PC-9 (cell line): ENCODE data around the gene MMP24OS. TPM values are rescaled to one million over a fixed set of nuclear protein-coding genes. Genes with fewer than 3 reads are reported as not detected.

Experiments used
- BruUV-seq: library from RNA; stranded (reverse); fragments of 400-500 nt; replicated peaks from 2 replicates; lab custom pipeline; 2021; lab: Mats Ljungman, UMichigan
- CTCF ChIA-PET: fragments of 300-600 bp; sonication (Branson Sonifier 250); formaldehyde crosslinking; loops from one replicate; lab custom pipeline; 2022; ENCODE audit warnings: antibody characterized with exemption; lab: Charles Lee
- POLR2A ChIA-PET: fragments of 300-600 bp; sonication (Branson Sonifier 250); formaldehyde crosslinking; loops from one replicate; lab custom pipeline; 2022; ENCODE audit warnings: antibody characterized with exemption; ENCODE audit not compliant: unreplicated experiment; lab: Charles Lee
- DNase-seq, 2 experiments: peaks; one replicate each; pipeline versions ENCODE4 v3.0.0 to v3.0.0-alpha.2; 2015 to 2022; ENCODE audit warnings: mixed read lengths in 1 of 2
- H2AFZ ChIP-seq: fragments of 200-600 bp; sonication (generic); 2 replicates; pipeline ENCODE4 v1.8.1; 2017; ENCODE audit warnings: antibody characterized with exemption
- H3F3A ChIP-seq: fragments of 200-600 bp; sonication (generic); 2 replicates; pipeline ENCODE4 v1.8.1; 2017; ENCODE audit warnings: antibody characterized with exemption, mild to moderate bottlenecking, low read depth; ENCODE audit not compliant: insufficient read depth
- H3K27ac ChIP-seq: fragments of 200-600 bp; sonication (generic); 2 replicates; pipeline ENCODE4 v1.6.1; 2016; ENCODE audit warnings: mixed run types
- H3K27me3 ChIP-seq: fragments of 200-600 bp; sonication (generic); 2 replicates; pipeline ENCODE4 v1.6.1; 2016; ENCODE audit warnings: low read depth, mixed run types; ENCODE audit not compliant: insufficient read depth
- H3K36me3 ChIP-seq: fragments of 200-600 bp; sonication (generic); 2 replicates; pipeline ENCODE4 v1.6.1; 2016; ENCODE audit warnings: low read depth, mixed run types
- H3K4me1 ChIP-seq: fragments of 200-600 bp; sonication (generic); replicated peaks from 2 replicates; pipeline ENCODE4 v1.6.1; 2016; ENCODE audit warnings: mixed run types; ENCODE audit not compliant: insufficient read depth
- H3K4me2 ChIP-seq: fragments of 200-600 bp; sonication (generic); 2 replicates; pipeline ENCODE4 v1.6.1; 2017; ENCODE audit warnings: mixed run types
- H3K4me3 ChIP-seq: fragments of 200-600 bp; sonication (generic); 2 replicates; pipeline ENCODE4 v1.6.1; 2016; ENCODE audit warnings: mixed run types
- H3K79me2 ChIP-seq: fragments of 200-600 bp; sonication (generic); 2 replicates; pipeline ENCODE4 v1.6.1; 2017; ENCODE audit warnings: low read depth, mixed run types
- H3K9me2 ChIP-seq: fragments of 200-600 bp; sonication (generic); 2 replicates; pipeline ENCODE4 v1.8.1; 2017; ENCODE audit warnings: mild to moderate bottlenecking; ENCODE audit not compliant: insufficient read depth
- H3K9me3 ChIP-seq: fragments of 200-600 bp; sonication (generic); 2 replicates; pipeline ENCODE4 v1.8.1; 2016; ENCODE audit warnings: low read depth; ENCODE audit not compliant: insufficient read depth
- H4K20me1 ChIP-seq: fragments of 200-600 bp; sonication (generic); 2 replicates; pipeline ENCODE4 v1.8.1; 2017; ENCODE audit not compliant: insufficient read depth
- CTCF ChIP-seq: fragments of 200-600 bp; sonication (generic); conservative IDR thresholded peaks from 2 replicates; pipeline ENCODE4 v1.6.1; 2017; ENCODE audit warnings: mixed run types, antibody characterized with exemption, mild to moderate bottlenecking, moderate library complexity
- EZH2 ChIP-seq: fragments of 200-600 bp; sonication (generic); IDR thresholded peaks from 2 replicates; pipeline ENCODE4 v1.8.0; 2017; ENCODE audit warnings: antibody characterized with exemption, low read depth
- intact Hi-C: fragments of 100-400 bp; cut with micrococcal nuclease; formaldehyde crosslinking; loops from one replicate; pipeline ENCODE4 v1.10.0; 2022; ENCODE audit not compliant: unreplicated experiment
- total RNA-seq: library from RNA; stranded (reverse); gene quantifications from 2 replicates; pipeline ENCODE4 v1.2.3, GENCODE V29; 2021

MMP24OS gene
- total RNA-seq, 1 experiment from 2014 or later: 59.3 TPM

- Histone ChIP-seq H3K27me3 (no peaks in the 10 kb centered on the region), H3K79me2 (0 out of 2 replicates have a peak, but pooled peaks cover 4% of the 10 kb centered on the region), H2AFZ (no peak overlapping the region), H3K4me2 (peak overlapping the region; percentile 59), H3K9me2 (no peaks in the 10 kb centered on the region), H3K27ac (peak overlapping the region; percentile 97), H4K20me1 (no peaks in the 10 kb centered on the region), H3K4me3 (no peak overlapping the region), H3F3A (peaks cover 52% of the 10 kb centered on the region), H3K36me3 (no peaks in the 10 kb centered on the region), H3K9me3 (no peaks in the 10 kb centered on the region), H3K4me1 (peaks cover 68% of the 10 kb centered on the region)
- DNase-seq: peak; percentile 42 to 74
- intact Hi-C loops: no loop called here
- ChIA-PET POLR2A (interaction anchor here (0.7 kb wide), 1 partner anchor 33 kb away, joined by 3 read pairs; no protein-coding TSS in a partner anchor), CTCF (no interaction called here)
- TF ChIP-seq CTCF (no peak), EZH2 (no peak)
- BruUV-seq: no TSS peak
Measured at GRCh38 chr20:35311409-35311808, 33.5 kb upstream of the MMP24OS start.

GRCh38 chr20:35307666-35308653 lies 30.0 kb upstream of the MMP24OS start:
- peak overlapping the region; percentile 12; the same call in 1 of the 2 replicates for H3K4me2 ChIP-seq
- DNase-seq: peak in 1 of 2 experiments; percentile 66
- no peak for TF ChIP-seq CTCF
- no peak for TF ChIP-seq EZH2
- H4K20me1 ChIP-seq: no peaks in the 10 kb centered on the region
- peaks cover 64% of the 10 kb centered on the region for H3F3A ChIP-seq
- intact Hi-C loops: no loop called here
- H3K4me3 ChIP-seq: no peak overlapping the region
- H3K36me3 ChIP-seq: no peaks in the 10 kb centered on the region
- peak overlapping the region; percentile 92 for H3K27ac ChIP-seq
- H3K79me2 ChIP-seq: 0 out of 2 replicates have a peak, but pooled peaks cover 4% of the 10 kb centered on the region
- no peaks in the 10 kb centered on the region for H3K9me2 ChIP-seq
- H3K4me1 ChIP-seq: peaks cover 82% of the 10 kb centered on the region
- no peaks in the 10 kb centered on the region for H3K9me3 ChIP-seq
- POLR2A ChIA-PET: interaction anchor here (0.7 to 1.8 kb wide), 2 partner anchors 10 to 323 kb away, joined by 3 to 4 read pairs; no protein-coding TSS in a partner anchor
- CTCF ChIA-PET: interaction anchor here (0.6 to 4.6 kb wide), 3 partner anchors 10 to 1574 kb away, joined by 3 to 19 read pairs (median 6); no protein-coding TSS in a partner anchor
- H3K27me3 ChIP-seq: no peaks in the 10 kb centered on the region
- BruUV-seq: no TSS peak
- no peak overlapping the region for H2AFZ ChIP-seq

GRCh38 chr20:35306931-35307517 lies 29.1 kb upstream of the MMP24OS start:
- POLR2A ChIA-PET: interaction anchor here (0.7 to 1.8 kb wide), 2 partner anchors 11 to 322 kb away, joined by 3 to 4 read pairs; no protein-coding TSS in a partner anchor
- intact Hi-C loops: no loop called here

More at GRCh38 chr20:35306931-35307517, 29.1 kb upstream of the MMP24OS start:
- Histone ChIP-seq H3K9me2 (no peaks in the 10 kb centered on the region), H3K4me3 (no peak overlapping the region), H3K4me2 (peak overlapping the region; percentile 54), H3K36me3 (no peaks in the 10 kb centered on the region), H4K20me1 (no peaks in the 10 kb centered on the region), H3K27ac (peak overlapping the region; percentile 92), H3F3A (peaks cover 64% of the 10 kb centered on the region), H2AFZ (no peak overlapping the region), H3K9me3 (no peaks in the 10 kb centered on the region), H3K4me1 (peaks cover 82% of the 10 kb centered on the region), H3K79me2 (0 out of 2 replicates have a peak, but pooled peaks cover 4% of the 10 kb centered on the region), H3K27me3 (no peaks in the 10 kb centered on the region)
- DNase-seq: peak in 1 of 2 experiments; percentile 43
- TF ChIP-seq CTCF (peak; percentile 69), EZH2 (no peak)
- BruUV-seq: no TSS peak
- CTCF ChIA-PET: interaction anchor here (1.0 to 4.6 kb wide), 4 partner anchors 11 to 148 kb away, joined by 3 to 19 read pairs (median 5); no protein-coding TSS in a partner anchor
